CD4-positive, alpha-beta T cell (primary cell): Measurements from ENCODE around the gene CPED1. TPM values are rescaled to one million over a fixed set of nuclear protein-coding genes. Genes with fewer than 3 reads are reported as not detected.

ENCODE experiments used
- ATAC-seq: fragments of 200-7000 bp; cut with Tn5 transposase; one replicate; pipeline ENCODE4 v1.10.0; 2022; ENCODE audit warnings: mild to moderate bottlenecking; ENCODE audit not compliant: poor library complexity
- CTCF ChIA-PET: fragments of 350-600 bp; sonication (Branson Sonifier 250); formaldehyde crosslinking; loops from one replicate; lab custom pipeline; 2021; ENCODE audit warnings: antibody characterized with exemption, inconsistent platforms; lab: Charles Lee
- POLR2A ChIA-PET: fragments of 350-600 bp; sonication (Branson Sonifier 250); formaldehyde crosslinking; loops from one replicate; lab custom pipeline; 2021; ENCODE audit warnings: antibody characterized with exemption, inconsistent platforms; lab: Charles Lee
- DNase-seq, 14 experiments: peaks; one replicate each; pipeline ENCODE4 v3.0.0-alpha.2; 2013 to 2020; ENCODE audit warnings: mixed read lengths in 2 of 14
- H3K27ac ChIP-seq, 2 donors: one replicate each; pipeline versions ENCODE4 v1.5.1 to v1.7.0; 2013; ENCODE audit warnings: low read length in 2 of 2, low read depth in 1 of 2, mild to moderate bottlenecking in 1 of 2
- H3K27me3 ChIP-seq, 2 experiments: 1 replicate in 1 of 2; 2 replicates in 1 of 2; pipeline versions ENCODE4 v1.6.1 to v1.7.0; 2013; ENCODE audit warnings: low read length in 2 of 2, control low read depth in 1 of 2, mild to moderate bottlenecking in 1 of 2, moderate library complexity in 1 of 2; ENCODE audit not compliant: insufficient read depth in 2 of 2, control insufficient read depth in 1 of 2
- H3K36me3 ChIP-seq: one replicate; pipeline ENCODE4 v1.6.1; 2013; ENCODE audit warnings: low read length, control low read depth; ENCODE audit not compliant: insufficient read depth
- H3K4me1 ChIP-seq: one replicate; pipeline ENCODE4 v1.6.1; 2013; ENCODE audit warnings: low read length, control low read depth; ENCODE audit not compliant: insufficient read depth
- H3K4me3 ChIP-seq: one replicate; pipeline ENCODE4 v1.5.1; 2013; ENCODE audit warnings: mild to moderate bottlenecking, low read length, moderate library complexity
- H3K9me3 ChIP-seq, 2 experiments: 1 replicate in 1 of 2; 2 replicates in 1 of 2; pipeline versions ENCODE4 v1.6.1 to v1.7.0; 2013; ENCODE audit warnings: low read length in 2 of 2, mild to moderate bottlenecking in 2 of 2, control low read depth in 1 of 2, moderate library complexity in 1 of 2; ENCODE audit not compliant: control insufficient read depth in 1 of 2, insufficient read depth in 1 of 2
- H3K27ac Mint-ChIP-seq: one replicate; pipeline ENCODE4 v1.8.0; 2020; ENCODE audit warnings: mixed read lengths
- H3K27me3 Mint-ChIP-seq: one replicate; pipeline ENCODE4 v1.8.0; 2021; ENCODE audit warnings: mixed read lengths
- H3K36me3 Mint-ChIP-seq: one replicate; pipeline ENCODE4 v1.8.0; 2021; ENCODE audit warnings: low read depth, mixed read lengths
- H3K4me1 Mint-ChIP-seq: one replicate; pipeline ENCODE4 v1.8.0; 2021; ENCODE audit warnings: low read depth, mixed read lengths
- H3K4me3 Mint-ChIP-seq: one replicate; pipeline ENCODE4 v1.8.0; 2020; ENCODE audit warnings: mild to moderate bottlenecking, mixed read lengths
- H3K9me3 Mint-ChIP-seq: one replicate; pipeline ENCODE4 v1.8.0; 2020; ENCODE audit warnings: mixed read lengths
- CTCF ChIP-seq: fragments of 200-600 bp; IDR thresholded peaks from one replicate; pipeline ENCODE4 v1.8.0; 2022; ENCODE audit warnings: antibody characterized with exemption, mild to moderate bottlenecking
- intact Hi-C, 2 experiments: fragments of 100-400 bp; cut with DNase I in 1 of 2; cut with micrococcal nuclease in 1 of 2; formaldehyde crosslinking; loops; one replicate each; pipeline versions ENCODE4 v1.15.1 to v1.9.0; 2023 to 2025; cut with DNase I, micrococcal nuclease
- total RNA-seq, 174 experiments: library from RNA in 2 of 174; stranded (reverse) in 2 of 174; gene quantifications; one replicate each; pipeline ENCODE4 v1.2.3 and lab custom pipeline; 2021 to 2026

Gene CPED1
- total RNA-seq, 2 experiments from 2014 or later, result 0.08 to 0.19 TPM

- no peaks in the 10 kb centered on the region for H3K4me1 Mint-ChIP-seq
- CTCF ChIA-PET, result no interaction called here
Measured at GRCh38 chr7:121187222-121187621, 198.7 kb downstream of the CPED1 start.

GRCh38 chr7:121187676-121188075, 199.2 kb downstream of the CPED1 start:
- H3K36me3 ChIP-seq, result no peaks in the 10 kb centered on the region
- TF ChIP-seq CTCF, result no peak
- no peak overlapping the region for H3K4me3 Mint-ChIP-seq
- ChIA-PET POLR2A (no interaction called here), CTCF (no interaction called here)
- no peaks in the 10 kb centered on the region for H3K4me1 ChIP-seq
- H3K4me3 ChIP-seq, result no peak overlapping the region
- intact Hi-C loops, result no loop called here
- peaks cover 6% of the 10 kb centered on the region for H3K27me3 Mint-ChIP-seq
- H3K27ac Mint-ChIP-seq, result no peak overlapping the region
- no peaks in the 10 kb centered on the region for H3K9me3 ChIP-seq
- no peak overlapping the region for H3K27ac ChIP-seq
- H3K36me3 Mint-ChIP-seq, result no peaks in the 10 kb centered on the region
- H3K4me1 Mint-ChIP-seq, result no peaks in the 10 kb centered on the region
- no peak for DNase-seq
- no peaks in the 10 kb centered on the region for H3K9me3 Mint-ChIP-seq
- no peak for ATAC-seq
- H3K27me3 ChIP-seq, result peaks cover 0 to 4% of the 10 kb centered on the region in 2 experiments

More at GRCh38 chr7:121187222-121187621, 198.7 kb downstream of the CPED1 start:
- DNase-seq (no peak), ATAC-seq (no peak)
- peaks cover 0 to 4% of the 10 kb centered on the region in 2 experiments for H3K27me3 ChIP-seq
- no peaks in the 10 kb centered on the region for H3K36me3 ChIP-seq
- Mint-ChIP-seq H3K9me3 (no peaks in the 10 kb centered on the region), H3K4me3 (no peak overlapping the region), H3K27me3 (peaks cover 6% of the 10 kb centered on the region), H3K27ac (no peak overlapping the region), H3K36me3 (no peaks in the 10 kb centered on the region)
- intact Hi-C loops, result no loop called here
- POLR2A ChIA-PET, result no interaction called here
- H3K27ac ChIP-seq, result no peak overlapping the region
- H3K9me3 ChIP-seq, result no peaks in the 10 kb centered on the region
- no peak for TF ChIP-seq CTCF
- H3K4me1 ChIP-seq, result no peaks in the 10 kb centered on the region
- H3K4me3 ChIP-seq, result no peak overlapping the region

GRCh38 chr7:121192834-121193233, 204.3 kb downstream of the CPED1 start:
- ATAC-seq, result no peak

More at GRCh38 chr7:121192834-121193233, 204.3 kb downstream of the CPED1 start:
- ChIA-PET CTCF (no interaction called here), POLR2A (no interaction called here)
- TF ChIP-seq CTCF, result no peak
- H3K9me3 Mint-ChIP-seq, result no peaks in the 10 kb centered on the region
- Histone ChIP-seq H3K27ac (no peak overlapping the region), H3K9me3 (no peaks in the 10 kb centered on the region), H3K4me1 (no peaks in the 10 kb centered on the region), H3K36me3 (no peaks in the 10 kb centered on the region), H3K4me3 (no peak overlapping the region), H3K27me3 (peaks cover 0 to 4% of the 10 kb centered on the region in 2 experiments)
- H3K4me1 Mint-ChIP-seq, result no peaks in the 10 kb centered on the region
- H3K36me3 Mint-ChIP-seq, result no peaks in the 10 kb centered on the region
- DNase-seq, result no peak
- intact Hi-C loops, result no loop called here
- no peak overlapping the region for H3K27ac Mint-ChIP-seq
- H3K27me3 Mint-ChIP-seq, result peaks cover 5% of the 10 kb centered on the region
- H3K4me3 Mint-ChIP-seq, result no peak overlapping the region
